IPS DF 4.7 (cell line): Measurements from ENCODE around the gene KRR1.
"Not testable (repeated sequence)": the region's sequence is repeated elsewhere in the genome, so short reads cannot be mapped to it uniquely, and the experiment has no call there.

Experiments used
- DNase-seq: peaks from one replicate; pipeline ENCODE4 v3.0.0-alpha.2; 2013; ENCODE audit warnings: low spot score; ENCODE audit errors: extremely low read depth

KRR1 gene

GRCh38 chr12:75526655-75527511, 15.5 kb upstream of the KRR1 start:
- peak; percentile 33 for DNase-seq

GRCh38 chr12:75525263-75525662, 13.9 kb upstream of the KRR1 start:
- DNase-seq = no peak

- DNase-seq = not testable (repeated sequence)
Observed at GRCh38 chr12:75522124-75522523, 10.7 kb upstream of the KRR1 start.

- DNase-seq = not testable (repeated sequence)
Observed at GRCh38 chr12:75521224-75521623, 9.8 kb upstream of the KRR1 start.

- DNase-seq = no peak
Observed at GRCh38 chr12:75509621-75510020, 1.8 kb downstream of the KRR1 start.

- no peak for DNase-seq
Observed at GRCh38 chr12:75508159-75508558, 3.2 kb downstream of the KRR1 start.

GRCh38 chr12:75507086-75507485, 4.3 kb downstream of the KRR1 start:
- DNase-seq = no peak

- no peak for DNase-seq
Observed at GRCh38 chr12:75505706-75506312, 5.6 kb downstream of the KRR1 start.

GRCh38 chr12:75503866-75504265, 7.5 kb downstream of the KRR1 start:
- no peak for DNase-seq

GRCh38 chr12:75503459-75503858, 8.0 kb downstream of the KRR1 start:
- no peak for DNase-seq

GRCh38 chr12:75491169-75491568, 20.2 kb downstream of the KRR1 start:
- no peak for DNase-seq

GRCh38 chr12:75489613-75490210, 21.7 kb downstream of the KRR1 start:
- DNase-seq = no peak

- DNase-seq = no peak
Observed at GRCh38 chr12:75489187-75489586, 22.2 kb downstream of the KRR1 start.

GRCh38 chr12:75488553-75488952, 22.9 kb downstream of the KRR1 start:
- DNase-seq = no peak

- no peak for DNase-seq
Observed at GRCh38 chr12:75487308-75487707, 24.1 kb downstream of the KRR1 start.

GRCh38 chr12:75484450-75484849, 27.0 kb downstream of the KRR1 start:
- not testable (repeated sequence) for DNase-seq

GRCh38 chr12:75483431-75483830, 28.0 kb downstream of the KRR1 start:
- DNase-seq = no peak

GRCh38 chr12:75482646-75483045, 28.8 kb downstream of the KRR1 start:
- no peak for DNase-seq

GRCh38 chr12:75481774-75482173, 29.6 kb downstream of the KRR1 start:
- no peak for DNase-seq

GRCh38 chr12:75481013-75481705, 30.2 kb downstream of the KRR1 start:
- no peak for DNase-seq

- no peak for DNase-seq
Observed at GRCh38 chr12:75480469-75480949, 30.9 kb downstream of the KRR1 start, which contains the start of gene GLIPR1. GLIPR1 (plus strand) TSS chr12:75480755; CDS start chr12:75480881, 126 bp downstream.
